ENCODE data around the gene AZI2. TPM values are rescaled to one million over a fixed set of nuclear protein-coding genes. Genes with fewer than 3 reads are reported as not detected.

Gene AZI2
- total RNA-seq (10 to 100 TPM; 54.0 to 87.0 (median 63.7) TPM), polyA plus RNA-seq (10 to 100 TPM; 25.0 to 51.1 (median 50.9) TPM)

GRCh38 chr3:28348629-28349468 lies at the start of gene AZI2, which contains the start of gene ZCWPW2:
Gene AZI2 (minus strand): TSS chr3:28348824. CDS start chr3:28340617, 8,207 bp downstream.
Gene ZCWPW2 (plus strand): TSS chr3:28348721. CDS start chr3:28413069, 64,348 bp downstream.
- H3K4me3 ChIP-seq = peak within 1 kb of the TSS; percentile 60 to 88 (median 77)
- H3K9me3 ChIP-seq = peaks cover 0 to 6% (median 3%) of the 10 kb centered on the region in 4 donors
- H3K4me1 ChIP-seq = peaks cover 0 to 52% (median 25%) of the 10 kb centered on the region in 4 donors
- peak within 1 kb of the TSS; percentile 95 to 99 (median 98) for H3K27ac ChIP-seq
- peak; percentile 98 for DNase-seq
- intact Hi-C loops (cut with DNase I) = loop anchor here (5.0 kb wide), 1 partner anchor 107 kb away; the partner anchor contains the start of gene CMC1
- H3K27me3 ChIP-seq = no peaks in the 10 kb centered on the region
- 0 to 1% methylated on average over 83 of the region's 83 CpGs for WGBS, 2 donors
- TF ChIP-seq, protein P1, sequence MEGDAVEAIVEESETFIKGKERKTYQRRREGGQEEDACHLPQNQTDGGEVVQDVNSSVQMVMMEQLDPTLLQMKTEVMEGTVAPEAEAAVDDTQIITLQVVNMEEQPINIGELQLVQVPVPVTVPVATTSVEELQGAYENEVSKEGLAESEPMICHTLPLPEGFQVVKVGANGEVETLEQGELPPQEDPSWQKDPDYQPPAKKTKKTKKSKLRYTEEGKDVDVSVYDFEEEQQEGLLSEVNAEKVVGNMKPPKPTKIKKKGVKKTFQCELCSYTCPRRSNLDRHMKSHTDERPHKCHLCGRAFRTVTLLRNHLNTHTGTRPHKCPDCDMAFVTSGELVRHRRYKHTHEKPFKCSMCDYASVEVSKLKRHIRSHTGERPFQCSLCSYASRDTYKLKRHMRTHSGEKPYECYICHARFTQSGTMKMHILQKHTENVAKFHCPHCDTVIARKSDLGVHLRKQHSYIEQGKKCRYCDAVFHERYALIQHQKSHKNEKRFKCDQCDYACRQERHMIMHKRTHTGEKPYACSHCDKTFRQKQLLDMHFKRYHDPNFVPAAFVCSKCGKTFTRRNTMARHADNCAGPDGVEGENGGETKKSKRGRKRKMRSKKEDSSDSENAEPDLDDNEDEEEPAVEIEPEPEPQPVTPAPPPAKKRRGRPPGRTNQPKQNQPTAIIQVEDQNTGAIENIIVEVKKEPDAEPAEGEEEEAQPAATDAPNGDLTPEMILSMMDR (IDR thresholded peaks at IDR 0.05) = peak in 1 of 4 experiments; percentile 18
- TF ChIP-seq POLR2AphosphoS5 (IDR thresholded peaks at IDR 0.05) (peak; percentile 86 to 95 (median 88)), EP300 (IDR thresholded peaks at IDR 0.05) (peak in 1 of 4 donors; percentile 24), POLR2A (IDR thresholded peaks at IDR 0.05) (peak; percentile 63 to 78)
- H3K36me3 ChIP-seq = peaks cover 0 to 7% (median 0%) of the 10 kb centered on the region in 4 donors

GRCh38 chr3:28388978-28389377 lies 40.4 kb upstream of the AZI2 start:
- H3K9me3 ChIP-seq = peaks cover 0 to 2% (median 0%) of the 10 kb centered on the region in 4 donors
- 86 to 87% methylated on average over 1 of the region's 1 CpG for WGBS, 2 donors
- intact Hi-C loops (cut with DNase I) = no loop called here
- TF ChIP-seq POLR2AphosphoS5 (IDR thresholded peaks at IDR 0.05) = no peak
- TF ChIP-seq, protein P1 (IDR thresholded peaks at IDR 0.05) = no peak
- no peak for TF ChIP-seq EP300 (IDR thresholded peaks at IDR 0.05)
- TF ChIP-seq POLR2A (IDR thresholded peaks at IDR 0.05) = no peak
- H3K4me1 ChIP-seq = no peaks in the 10 kb centered on the region
- no peak overlapping the region for H3K4me3 ChIP-seq
- no peak for DNase-seq
- H3K27me3 ChIP-seq = no peaks in the 10 kb centered on the region
- H3K27ac ChIP-seq = no peak overlapping the region
- H3K36me3 ChIP-seq = no peaks in the 10 kb centered on the region

GRCh38 chr3:28386049-28386448 lies 37.4 kb upstream of the AZI2 start:
- Histone ChIP-seq H3K27ac (no peak overlapping the region), H3K9me3 (peaks cover 0 to 2% (median 0%) of the 10 kb centered on the region in 4 donors), H3K4me1 (no peaks in the 10 kb centered on the region), H3K4me3 (no peak overlapping the region), H3K27me3 (no peaks in the 10 kb centered on the region), H3K36me3 (no peaks in the 10 kb centered on the region)
- DNase-seq = no peak
- TF ChIP-seq POLR2AphosphoS5 (IDR thresholded peaks at IDR 0.05) = no peak
- no peak for TF ChIP-seq EP300 (IDR thresholded peaks at IDR 0.05)
- no peak for TF ChIP-seq POLR2A (IDR thresholded peaks at IDR 0.05)
- TF ChIP-seq, protein P1 (IDR thresholded peaks at IDR 0.05) = no peak
- intact Hi-C loops (cut with DNase I) = no loop called here
- WGBS, 2 donors = 94 to 95% methylated on average over 5 of the region's 5 CpGs

GRCh38 chr3:28376424-28376823 lies 27.8 kb upstream of the AZI2 start:
- TF ChIP-seq POLR2A (IDR thresholded peaks at IDR 0.05) (no peak), POLR2AphosphoS5 (IDR thresholded peaks at IDR 0.05) (no peak), EP300 (IDR thresholded peaks at IDR 0.05) (no peak)
- TF ChIP-seq, protein P1 (IDR thresholded peaks at IDR 0.05) = no peak
- no peak overlapping the region for H3K27ac ChIP-seq
- H3K27me3 ChIP-seq = no peaks in the 10 kb centered on the region
- intact Hi-C loops (cut with DNase I) = no loop called here
- H3K36me3 ChIP-seq = no peaks in the 10 kb centered on the region
- H3K4me1 ChIP-seq = no peaks in the 10 kb centered on the region
- 89% methylated on average over 4 of the region's 4 CpGs for WGBS, 2 donors
- H3K9me3 ChIP-seq = no peaks in the 10 kb centered on the region
- no peak overlapping the region for H3K4me3 ChIP-seq
- DNase-seq = no peak
